C4-2B (cell line): ENCODE data around the gene SMARCB1.

Experiments
- ZFX ChIP-seq: fragments of 450-650 bp; IDR thresholded peaks from 2 replicates; pipeline ENCODE4 v1.6.1; 2017
- TF ChIP-seq, protein P1 (sequence below): fragments of 450-650 bp; conservative IDR thresholded peaks from 2 replicates; pipeline ENCODE4 v1.5.1; 2017; ENCODE audit warnings: mild to moderate bottlenecking

DNA sequence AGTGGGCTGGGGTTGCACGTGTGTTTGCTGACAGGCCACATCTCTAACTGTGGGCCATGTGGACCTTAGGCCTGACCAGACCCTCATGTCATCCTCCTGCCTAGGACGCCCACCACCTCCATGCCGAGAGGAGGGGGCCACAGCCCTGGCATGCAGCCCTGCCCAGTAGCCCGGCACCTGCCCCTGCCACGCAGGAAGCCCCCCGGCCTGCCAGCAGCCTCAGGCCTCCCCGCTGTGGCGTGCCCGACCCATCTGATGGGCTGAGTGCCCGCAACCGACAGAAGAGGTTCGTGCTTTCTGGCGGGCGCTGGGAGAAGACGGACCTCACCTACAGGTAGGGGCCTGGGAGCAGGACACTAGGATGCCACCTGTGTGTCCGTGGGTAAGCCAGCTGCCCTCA is 7.7 kb upstream of the SMARCB1 start:
- TF ChIP-seq, protein P1, sequence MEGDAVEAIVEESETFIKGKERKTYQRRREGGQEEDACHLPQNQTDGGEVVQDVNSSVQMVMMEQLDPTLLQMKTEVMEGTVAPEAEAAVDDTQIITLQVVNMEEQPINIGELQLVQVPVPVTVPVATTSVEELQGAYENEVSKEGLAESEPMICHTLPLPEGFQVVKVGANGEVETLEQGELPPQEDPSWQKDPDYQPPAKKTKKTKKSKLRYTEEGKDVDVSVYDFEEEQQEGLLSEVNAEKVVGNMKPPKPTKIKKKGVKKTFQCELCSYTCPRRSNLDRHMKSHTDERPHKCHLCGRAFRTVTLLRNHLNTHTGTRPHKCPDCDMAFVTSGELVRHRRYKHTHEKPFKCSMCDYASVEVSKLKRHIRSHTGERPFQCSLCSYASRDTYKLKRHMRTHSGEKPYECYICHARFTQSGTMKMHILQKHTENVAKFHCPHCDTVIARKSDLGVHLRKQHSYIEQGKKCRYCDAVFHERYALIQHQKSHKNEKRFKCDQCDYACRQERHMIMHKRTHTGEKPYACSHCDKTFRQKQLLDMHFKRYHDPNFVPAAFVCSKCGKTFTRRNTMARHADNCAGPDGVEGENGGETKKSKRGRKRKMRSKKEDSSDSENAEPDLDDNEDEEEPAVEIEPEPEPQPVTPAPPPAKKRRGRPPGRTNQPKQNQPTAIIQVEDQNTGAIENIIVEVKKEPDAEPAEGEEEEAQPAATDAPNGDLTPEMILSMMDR: no peak
- TF ChIP-seq ZFX: no peak
